ENCODE data around the gene CROCC2. TPM values are rescaled to one million over a fixed set of nuclear protein-coding genes. Genes with fewer than 3 reads are reported as not detected.
A peak's percentile ranks its signal among the peaks of the same experiment; 100 is the strongest.

The CROCC2 gene
- total and polyA plus RNA-seq, 7 donors, result 0.01 TPM; not detected in 6

DNA sequence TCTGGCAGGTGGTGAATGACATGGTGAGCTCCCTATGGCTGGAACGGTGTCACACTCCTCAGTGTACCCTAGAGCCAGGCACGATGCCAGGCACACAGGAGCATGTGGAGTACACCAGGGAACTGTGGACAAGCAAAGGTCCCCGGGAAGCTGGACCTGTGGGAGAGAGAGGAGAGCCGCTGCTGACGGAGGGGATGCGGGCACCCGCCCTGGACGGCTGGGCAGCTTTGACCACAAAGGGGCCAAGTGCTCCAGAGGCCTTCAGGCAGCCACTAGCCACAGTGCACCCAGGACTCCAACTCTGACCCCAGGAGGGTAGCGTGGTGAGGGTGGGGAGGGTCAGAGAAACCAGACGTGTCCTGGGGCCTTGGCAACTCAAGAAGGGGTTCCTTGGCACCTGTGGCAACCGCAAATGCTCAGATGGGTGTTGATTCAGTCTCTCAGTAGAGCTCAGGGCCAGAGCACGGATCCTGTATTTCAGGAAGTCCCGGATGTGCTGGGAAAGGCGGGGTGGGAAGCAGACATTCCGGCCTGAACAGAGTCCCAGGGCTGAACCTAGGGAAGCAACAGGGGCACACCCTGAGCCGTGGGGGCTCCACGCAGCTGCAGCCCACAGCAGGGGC is 7.9 kb upstream of the CROCC2 start:
- peaks cover 12% of the 10 kb centered on the region for H3K4me1 ChIP-seq
- H3K27me3 ChIP-seq (ENCODE audit: insufficient read depth in 3 of 3, low read length in 2 of 3), result no peaks in the 10 kb centered on the region
- no peak overlapping the region for H3K4me3 ChIP-seq
- H3K9me3 ChIP-seq, result no peaks in the 10 kb centered on the region
- no peak for DNase-seq
- peak; percentile 14 to 68 (median 44) for ATAC-seq
- TF ChIP-seq, protein P1, sequence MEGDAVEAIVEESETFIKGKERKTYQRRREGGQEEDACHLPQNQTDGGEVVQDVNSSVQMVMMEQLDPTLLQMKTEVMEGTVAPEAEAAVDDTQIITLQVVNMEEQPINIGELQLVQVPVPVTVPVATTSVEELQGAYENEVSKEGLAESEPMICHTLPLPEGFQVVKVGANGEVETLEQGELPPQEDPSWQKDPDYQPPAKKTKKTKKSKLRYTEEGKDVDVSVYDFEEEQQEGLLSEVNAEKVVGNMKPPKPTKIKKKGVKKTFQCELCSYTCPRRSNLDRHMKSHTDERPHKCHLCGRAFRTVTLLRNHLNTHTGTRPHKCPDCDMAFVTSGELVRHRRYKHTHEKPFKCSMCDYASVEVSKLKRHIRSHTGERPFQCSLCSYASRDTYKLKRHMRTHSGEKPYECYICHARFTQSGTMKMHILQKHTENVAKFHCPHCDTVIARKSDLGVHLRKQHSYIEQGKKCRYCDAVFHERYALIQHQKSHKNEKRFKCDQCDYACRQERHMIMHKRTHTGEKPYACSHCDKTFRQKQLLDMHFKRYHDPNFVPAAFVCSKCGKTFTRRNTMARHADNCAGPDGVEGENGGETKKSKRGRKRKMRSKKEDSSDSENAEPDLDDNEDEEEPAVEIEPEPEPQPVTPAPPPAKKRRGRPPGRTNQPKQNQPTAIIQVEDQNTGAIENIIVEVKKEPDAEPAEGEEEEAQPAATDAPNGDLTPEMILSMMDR (IDR thresholded peaks at IDR 0.05), result no peak
- 52 to 63% (median 55%) methylated on average over 17 of the region's 17 CpGs for WGBS, 3 donors
- intact Hi-C loops (cut with DNase I), result no loop called here
- no peaks in the 10 kb centered on the region for H3K36me3 ChIP-seq (ENCODE audit: insufficient read depth in 1 of 2, low read depth in 1 of 2)
- no peak overlapping the region for H3K27ac ChIP-seq

DNA sequence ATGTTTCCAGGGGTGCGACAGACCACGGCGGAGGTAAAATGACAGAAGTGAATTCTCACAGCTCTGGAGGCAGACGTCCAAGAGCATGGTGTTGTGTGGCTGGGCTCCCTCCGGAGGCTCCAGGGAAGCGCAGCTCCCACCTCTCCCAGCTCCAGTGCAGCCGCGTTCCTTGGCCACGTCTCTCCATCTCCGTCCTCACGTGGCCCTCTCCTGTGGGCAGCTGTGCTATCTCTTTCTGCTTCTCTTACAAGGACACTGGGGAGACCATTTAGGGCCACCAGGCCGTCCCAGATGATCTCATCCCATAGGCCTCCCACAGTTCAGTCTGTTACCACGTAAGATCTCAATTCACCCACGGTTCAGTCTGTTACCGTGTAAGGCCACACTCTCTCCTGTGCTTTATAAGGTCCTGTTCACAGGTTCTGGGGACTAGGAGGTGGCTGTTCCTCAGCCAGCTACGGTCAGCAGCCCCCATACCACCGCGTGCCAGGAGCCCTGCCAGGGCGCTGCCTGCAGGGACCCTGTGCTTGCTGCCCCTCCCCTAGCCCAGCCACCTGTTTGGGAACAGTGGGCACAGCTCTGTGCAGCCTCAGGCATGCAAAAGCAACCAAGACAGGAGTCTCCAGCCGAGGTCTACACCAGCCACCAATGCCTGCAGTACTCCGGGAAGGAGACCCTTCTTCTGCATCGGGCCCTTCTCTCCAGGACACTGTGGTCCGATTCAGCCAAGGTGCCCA is 7.2 kb upstream of the CROCC2 start:
- Histone ChIP-seq H3K27me3 (ENCODE audit: insufficient read depth in 3 of 3, low read length in 2 of 3) (no peaks in the 10 kb centered on the region), H3K36me3 (ENCODE audit: insufficient read depth in 1 of 2, low read depth in 1 of 2) (no peaks in the 10 kb centered on the region)

DNA sequence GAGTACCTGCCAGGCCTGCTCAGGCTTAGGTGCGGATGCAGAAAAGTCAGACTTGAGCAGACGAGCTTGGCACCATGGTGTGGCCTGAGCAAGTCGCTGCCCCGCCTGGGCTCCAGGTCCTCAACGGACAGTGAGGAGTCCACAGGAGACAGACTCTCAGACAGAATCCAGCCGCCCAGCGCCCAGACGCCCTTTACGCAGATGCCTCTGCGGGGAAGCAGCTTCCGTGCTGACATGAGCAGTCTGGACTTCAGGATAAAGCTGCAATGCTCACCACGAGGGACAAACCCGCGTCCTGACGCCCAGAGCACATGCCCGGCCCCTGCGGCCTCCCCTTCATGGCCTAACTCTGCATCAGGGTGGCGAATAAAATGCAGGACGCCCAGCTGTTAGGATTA is 6.7 kb upstream of the CROCC2 start:
- H3K27me3 ChIP-seq (ENCODE audit: insufficient read depth in 3 of 3, low read length in 2 of 3), result no peaks in the 10 kb centered on the region

More for the DNA sequence above, 7.2 kb upstream of the CROCC2 start:
- no peak overlapping the region for H3K4me3 ChIP-seq
- peaks cover 12% of the 10 kb centered on the region for H3K4me1 ChIP-seq
- 36 to 44% (median 42%) methylated on average over 20 to 23 of the region's 23 CpGs for WGBS, 3 donors
- H3K9me3 ChIP-seq, result no peaks in the 10 kb centered on the region
- DNase-seq, result peak in 1 of 2 donors; percentile 50
- peak; percentile 51 to 91 (median 74) for ATAC-seq
- intact Hi-C loops (cut with DNase I), result no loop called here
- peak overlapping the region; percentile 62 for H3K27ac ChIP-seq
- TF ChIP-seq, protein P1 (IDR thresholded peaks at IDR 0.05), result no peak

DNA sequence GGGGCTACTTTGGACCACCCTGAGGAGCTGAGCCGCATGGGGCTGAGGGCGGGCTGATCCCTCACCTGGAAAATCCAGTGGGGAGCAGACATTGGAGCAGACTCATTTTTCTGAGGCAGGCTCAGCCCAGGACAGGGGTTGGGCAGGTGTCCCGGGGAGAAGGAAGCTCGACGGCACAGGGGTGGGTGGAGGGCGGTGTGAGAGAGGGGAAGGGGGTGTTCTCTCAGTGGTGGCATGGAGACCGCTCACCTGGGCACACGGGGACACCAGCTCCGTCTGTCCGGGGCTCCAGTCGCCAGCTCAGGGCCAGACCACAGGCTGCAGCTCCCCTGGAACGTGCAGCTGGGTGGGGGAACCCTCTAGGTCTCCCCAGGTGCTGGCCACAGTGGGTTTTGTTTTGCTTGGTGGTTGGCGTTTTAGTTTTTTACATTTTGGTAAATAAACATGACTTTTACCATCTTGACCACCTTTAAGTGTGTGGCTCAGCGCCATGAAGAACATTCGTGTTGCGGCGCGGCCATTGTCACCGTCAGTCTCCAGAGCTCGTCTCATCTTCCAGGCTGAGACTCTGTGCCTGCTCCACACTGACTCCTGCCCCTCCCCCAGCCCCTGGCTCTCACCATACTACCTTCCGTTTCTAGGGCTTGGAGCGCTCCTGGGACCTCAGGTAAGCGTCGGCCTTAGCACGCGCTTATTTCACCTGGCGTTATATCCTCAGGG is 5.8 kb upstream of the CROCC2 start:
- ATAC-seq, result no peak
- DNase-seq, result peak in 1 of 2 donors; percentile 34
- Histone ChIP-seq H3K9me3 (no peaks in the 10 kb centered on the region), H3K27ac (no peak overlapping the region), H3K4me1 (peaks cover 12% of the 10 kb centered on the region), H3K36me3 (ENCODE audit: insufficient read depth in 1 of 2, low read depth in 1 of 2) (no peaks in the 10 kb centered on the region), H3K4me3 (no peak overlapping the region), H3K27me3 (ENCODE audit: insufficient read depth in 3 of 3, low read length in 2 of 3) (no peaks in the 10 kb centered on the region)
- TF ChIP-seq, protein P1 (IDR thresholded peaks at IDR 0.05), result no peak
- intact Hi-C loops (cut with DNase I), result no loop called here
- 89 to 94% (median 90%) methylated on average over 27 of the region's 27 CpGs for WGBS, 3 donors

More for the DNA sequence above, 6.7 kb upstream of the CROCC2 start:
- TF ChIP-seq, protein P1 (IDR thresholded peaks at IDR 0.05), result no peak
- Histone ChIP-seq H3K36me3 (ENCODE audit: insufficient read depth in 1 of 2, low read depth in 1 of 2) (no peaks in the 10 kb centered on the region), H3K4me3 (no peak overlapping the region), H3K9me3 (no peaks in the 10 kb centered on the region), H3K4me1 (peaks cover 12% of the 10 kb centered on the region), H3K27ac (no peak overlapping the region)
- intact Hi-C loops (cut with DNase I), result no loop called here
- ATAC-seq (no peak), DNase-seq (peak in 1 of 2 donors; percentile 47)
- 83 to 94% (median 85%) methylated on average over 19 of the region's 19 CpGs for WGBS, 3 donors

Measured in psoas muscle (tissue), 8 donors.